Tibial nerve (tissue), 4 donors: Measurements from ENCODE around the gene MPI. TPM values are rescaled to one million over a fixed set of nuclear protein-coding genes. Genes with fewer than 3 reads are reported as not detected.

ENCODE experiments used
- DNase-seq, 2 donors: peaks; one replicate each; pipeline ENCODE4 v3.0.0-alpha.2; 2019; ENCODE audit warnings: low spot score in 2 of 2
- H3K27ac ChIP-seq, 4 donors: fragments of 200-600 bp; sonication (generic) in 3 of 4; one replicate each; pipeline ENCODE4 v1.5.1; 2017 to 2019; ENCODE audit warnings: mild to moderate bottlenecking in 1 of 4
- H3K27me3 ChIP-seq, 2 donors: fragments of 200-600 bp; sonication (generic) in 1 of 2; one replicate each; pipeline versions ENCODE4 v1.5.1 to v1.6.0; 2017 to 2019
- H3K36me3 ChIP-seq, 3 donors: fragments of 200-600 bp; sonication (generic); one replicate each; pipeline ENCODE4 v1.5.1; 2018 to 2019
- H3K4me1 ChIP-seq, 4 donors: fragments of 200-600 bp; sonication (generic) in 3 of 4; one replicate each; pipeline ENCODE4 v1.5.1; 2017 to 2019
- H3K4me3 ChIP-seq, 4 donors: fragments of 200-600 bp; sonication (generic) in 3 of 4; one replicate each; pipeline ENCODE4 v1.5.1; 2017 to 2019; ENCODE audit warnings: mild to moderate bottlenecking in 1 of 4, moderate library complexity in 1 of 4
- H3K9me3 ChIP-seq, 4 donors: fragments of 200-600 bp; sonication (generic) in 3 of 4; one replicate each; pipeline ENCODE4 v1.5.1; 2017 to 2019
- CTCF ChIP-seq, 5 experiments: fragments of 200-600 bp in 3 of 5; fragments of 450-650 bp in 2 of 5; sonication (generic) in 3 of 5; IDR thresholded peaks; one replicate each; pipeline ENCODE4 v1.5.1; 2016 to 2019; ENCODE audit warnings: antibody characterized with exemption in 5 of 5, mild to moderate bottlenecking in 3 of 5, moderate library complexity in 2 of 5
- EP300 ChIP-seq, 2 donors: sonication (generic); formaldehyde crosslinking; IDR thresholded peaks; one replicate each; pipeline ENCODE4 v1.6.1; 2017; ENCODE audit warnings: antibody characterized with exemption in 2 of 2, mild to moderate bottlenecking in 1 of 2
- POLR2A ChIP-seq, 2 donors: fragments of 450-650 bp; IDR thresholded peaks; one replicate each; pipeline ENCODE4 v1.6.1; 2017; ENCODE audit warnings: antibody characterized with exemption in 2 of 2, mild to moderate bottlenecking in 2 of 2, moderate library complexity in 2 of 2
- WGBS, 2 donors: methylation state at CpG; one replicate each; pipeline ENCODE4 v1.1.5; 2018; 5-methylcytosine and 5-hydroxymethylcytosine counted together
- total RNA-seq, 4 donors: library from RNA; depleted of rRNA; stranded (reverse); fragments of >200 nt; gene quantifications; one replicate each; pipeline ENCODE4 v1.1.0, GENCODE V29; 2016

The MPI gene
- total RNA-seq, 4 donors from 2014 or later: 42.4 to 79.3 (median 60.8) TPM

- no peak for DNase-seq
- WGBS, 2 donors: 88 to 98% methylated on average over 3 to 6 of the region's 6 CpGs
- H3K9me3 ChIP-seq: no peaks in the 10 kb centered on the region
- H3K36me3 ChIP-seq: peaks cover 0 to 92% (median 3%) of the 10 kb centered on the region in 3 donors
- peaks cover 0 to 7% (median 2%) of the 10 kb centered on the region in 4 donors for H3K4me1 ChIP-seq
- no peaks in the 10 kb centered on the region for H3K27me3 ChIP-seq
- TF ChIP-seq POLR2A (IDR thresholded peaks at IDR 0.05) (no peak), CTCF (IDR thresholded peaks at IDR 0.05) (no peak), EP300 (IDR thresholded peaks at IDR 0.05) (no peak)
- H3K27ac ChIP-seq: no peak overlapping the region
- no peak overlapping the region for H3K4me3 ChIP-seq
These were observed 6.0 kb downstream of the MPI start for GRCh38 chr15:74895830-74896229.

GRCh38 chr15:74896316-74896715, 6.5 kb downstream of the MPI start:
- H3K4me3 ChIP-seq: no peak overlapping the region
- peaks cover 0 to 96% (median 3%) of the 10 kb centered on the region in 3 donors for H3K36me3 ChIP-seq
- WGBS, 2 donors: 86% methylated on average over 3 of the region's 3 CpGs
- TF ChIP-seq CTCF (IDR thresholded peaks at IDR 0.05): no peak
- no peak for TF ChIP-seq EP300 (IDR thresholded peaks at IDR 0.05)
- no peak for TF ChIP-seq POLR2A (IDR thresholded peaks at IDR 0.05)
- H3K27me3 ChIP-seq: no peaks in the 10 kb centered on the region
- H3K9me3 ChIP-seq: no peaks in the 10 kb centered on the region
- H3K4me1 ChIP-seq: peaks cover 0 to 6% (median under 1%) of the 10 kb centered on the region in 4 donors
- no peak for DNase-seq
- H3K27ac ChIP-seq: no peak overlapping the region

GRCh38 chr15:74897300-74897701, 7.5 kb downstream of the MPI start:
- Histone ChIP-seq H3K27me3 (no peaks in the 10 kb centered on the region), H3K4me3 (no peak overlapping the region), H3K27ac (no peak overlapping the region), H3K36me3 (peaks cover 0 to 93% (median 4%) of the 10 kb centered on the region in 3 donors), H3K4me1 (peaks cover 0 to 13% (median 3%) of the 10 kb centered on the region in 4 donors), H3K9me3 (no peaks in the 10 kb centered on the region)
- WGBS, 2 donors: 74 to 88% methylated on average over 4 to 6 of the region's 6 CpGs
- TF ChIP-seq EP300 (IDR thresholded peaks at IDR 0.05) (no peak), POLR2A (IDR thresholded peaks at IDR 0.05) (no peak), CTCF (IDR thresholded peaks at IDR 0.05) (no peak)
- no peak for DNase-seq

- Histone ChIP-seq H3K27ac (peak overlapping the region in 3 of 4 donors; percentile 17 to 45 (median 44)), H3K27me3 (no peaks in the 10 kb centered on the region)
These were observed 11.8 kb downstream of the MPI start for GRCh38 chr15:74901612-74902063.

More at GRCh38 chr15:74901612-74902063, 11.8 kb downstream of the MPI start:
- Histone ChIP-seq H3K9me3 (no peaks in the 10 kb centered on the region), H3K4me3 (no peak overlapping the region), H3K36me3 (peaks cover 0 to 80% (median 12%) of the 10 kb centered on the region in 3 donors), H3K4me1 (peaks cover 0 to 39% (median 14%) of the 10 kb centered on the region in 4 donors)
- peak; percentile 33 to 65 for DNase-seq
- WGBS, 2 donors: 19 to 24% methylated on average over 5 of the region's 5 CpGs
- TF ChIP-seq POLR2A (IDR thresholded peaks at IDR 0.05): no peak
- TF ChIP-seq CTCF (IDR thresholded peaks at IDR 0.05): peak; percentile 73 to 95 (median 90)
